ENCODE data around the gene OR1M1. TPM values are rescaled to one million over a fixed set of nuclear protein-coding genes. Genes with fewer than 3 reads are reported as not detected.
A peak's percentile ranks its signal among the peaks of the same experiment; 100 is the strongest.
"Not testable (repeated sequence)": the region's sequence is repeated elsewhere in the genome, so short reads cannot be mapped to it uniquely, and the experiment has no call there.

Gene OR1M1
- total RNA-seq, 1 donor from 2014 or later, result not detected

GRCh38 chr19:9054765-9055164, 32.1 kb upstream of the OR1M1 start:
- DNase-seq (ENCODE audit: low read depth, low spot score), result no peak
- Mint-ChIP-seq H3K9me3 (no peaks in the 10 kb centered on the region), H3K4me3 (no peak overlapping the region), H3K27ac (ENCODE audit: unreplicated experiment) (no peak overlapping the region), H3K36me3 (ENCODE audit: low read depth) (no peaks in the 10 kb centered on the region), H3K4me1 (no peaks in the 10 kb centered on the region), H3K27me3 (ENCODE audit: low read depth) (peaks cover 34% of the 10 kb centered on the region)
- no peak for TF ChIP-seq CTCF (conservative IDR thresholded peaks at IDR 0.05)

- H3K4me3 Mint-ChIP-seq; H3K27ac Mint-ChIP-seq (ENCODE audit: unreplicated experiment); DNase-seq (ENCODE audit: low read depth, low spot score); H3K9me3 Mint-ChIP-seq; H3K36me3 Mint-ChIP-seq (ENCODE audit: low read depth); H3K4me1 Mint-ChIP-seq: not testable (repeated sequence)
- H3K27me3 Mint-ChIP-seq (ENCODE audit: low read depth), result peaks cover 31% of the 10 kb centered on the region
These were observed 30.7 kb upstream of the OR1M1 start for GRCh38 chr19:9056131-9056530.

- no peak for DNase-seq (ENCODE audit: low read depth, low spot score)
- Mint-ChIP-seq H3K27ac (ENCODE audit: unreplicated experiment) (no peak overlapping the region), H3K4me3 (no peak overlapping the region), H3K4me1 (no peaks in the 10 kb centered on the region), H3K36me3 (ENCODE audit: low read depth) (no peaks in the 10 kb centered on the region), H3K9me3 (no peaks in the 10 kb centered on the region), H3K27me3 (ENCODE audit: low read depth) (peaks cover 31% of the 10 kb centered on the region)
- TF ChIP-seq CTCF (conservative IDR thresholded peaks at IDR 0.05), result no peak
These were observed 29.2 kb upstream of the OR1M1 start for GRCh38 chr19:9057505-9058258.

GRCh38 chr19:9058905-9059667, 27.8 kb upstream of the OR1M1 start:
- peak overlapping the region; percentile 4 for H3K27ac Mint-ChIP-seq (ENCODE audit: unreplicated experiment)

GRCh38 chr19:9060564-9061340, 26.1 kb upstream of the OR1M1 start:
- Mint-ChIP-seq H3K9me3 (no peaks in the 10 kb centered on the region), H3K4me3 (no peak overlapping the region), H3K4me1 (no peaks in the 10 kb centered on the region), H3K36me3 (ENCODE audit: low read depth) (no peaks in the 10 kb centered on the region), H3K27ac (ENCODE audit: unreplicated experiment) (no peak overlapping the region), H3K27me3 (ENCODE audit: low read depth) (peaks cover 6% of the 10 kb centered on the region)
- no peak for TF ChIP-seq CTCF (conservative IDR thresholded peaks at IDR 0.05)
- no peak for DNase-seq (ENCODE audit: low read depth, low spot score)

More at GRCh38 chr19:9058905-9059667, 27.8 kb upstream of the OR1M1 start:
- H3K4me1 Mint-ChIP-seq, result no peaks in the 10 kb centered on the region
- no peaks in the 10 kb centered on the region for H3K9me3 Mint-ChIP-seq
- peaks cover 20% of the 10 kb centered on the region for H3K27me3 Mint-ChIP-seq (ENCODE audit: low read depth)
- no peak overlapping the region for H3K4me3 Mint-ChIP-seq
- DNase-seq (ENCODE audit: low read depth, low spot score), result no peak
- TF ChIP-seq CTCF (conservative IDR thresholded peaks at IDR 0.05), result no peak
- H3K36me3 Mint-ChIP-seq (ENCODE audit: low read depth), result no peaks in the 10 kb centered on the region
